T-helper 2 cell treated with Interferon-gamma antibody and Interleukin-4, amounts not matched to agents 5 μg/mL and 100 μg/mL, for 36 hours (primary cell): Measurements from ENCODE around the gene ZNF823.
"Not testable (repeated sequence)": the region's sequence is repeated elsewhere in the genome, so short reads cannot be mapped to it uniquely, and the experiment has no call there.

Source experiments
- DNase-seq: peaks from one replicate; pipeline ENCODE4 v3.0.0; 2021; ENCODE audit warnings: low spot score
- H3K27ac Mint-ChIP-seq: one replicate; pipeline ENCODE4 v1.8.0; 2021; ENCODE audit warnings: mild to moderate bottlenecking, mixed read lengths
- H3K27me3 Mint-ChIP-seq: one replicate; pipeline ENCODE4 v1.8.0; 2021; ENCODE audit warnings: low read depth, mixed read lengths
- H3K36me3 Mint-ChIP-seq: one replicate; pipeline ENCODE4 v1.8.0; 2021; ENCODE audit warnings: low read depth, mixed read lengths
- H3K4me1 Mint-ChIP-seq: one replicate; pipeline ENCODE4 v1.8.0; 2021; ENCODE audit warnings: low read depth, mixed read lengths
- H3K4me3 Mint-ChIP-seq: one replicate; pipeline ENCODE4 v1.8.0; 2022; ENCODE audit warnings: mild to moderate bottlenecking, moderate library complexity, mixed read lengths
- H3K9me3 Mint-ChIP-seq: one replicate; pipeline ENCODE4 v1.8.0; 2021; ENCODE audit warnings: mixed read lengths

ZNF823 gene

DNA sequence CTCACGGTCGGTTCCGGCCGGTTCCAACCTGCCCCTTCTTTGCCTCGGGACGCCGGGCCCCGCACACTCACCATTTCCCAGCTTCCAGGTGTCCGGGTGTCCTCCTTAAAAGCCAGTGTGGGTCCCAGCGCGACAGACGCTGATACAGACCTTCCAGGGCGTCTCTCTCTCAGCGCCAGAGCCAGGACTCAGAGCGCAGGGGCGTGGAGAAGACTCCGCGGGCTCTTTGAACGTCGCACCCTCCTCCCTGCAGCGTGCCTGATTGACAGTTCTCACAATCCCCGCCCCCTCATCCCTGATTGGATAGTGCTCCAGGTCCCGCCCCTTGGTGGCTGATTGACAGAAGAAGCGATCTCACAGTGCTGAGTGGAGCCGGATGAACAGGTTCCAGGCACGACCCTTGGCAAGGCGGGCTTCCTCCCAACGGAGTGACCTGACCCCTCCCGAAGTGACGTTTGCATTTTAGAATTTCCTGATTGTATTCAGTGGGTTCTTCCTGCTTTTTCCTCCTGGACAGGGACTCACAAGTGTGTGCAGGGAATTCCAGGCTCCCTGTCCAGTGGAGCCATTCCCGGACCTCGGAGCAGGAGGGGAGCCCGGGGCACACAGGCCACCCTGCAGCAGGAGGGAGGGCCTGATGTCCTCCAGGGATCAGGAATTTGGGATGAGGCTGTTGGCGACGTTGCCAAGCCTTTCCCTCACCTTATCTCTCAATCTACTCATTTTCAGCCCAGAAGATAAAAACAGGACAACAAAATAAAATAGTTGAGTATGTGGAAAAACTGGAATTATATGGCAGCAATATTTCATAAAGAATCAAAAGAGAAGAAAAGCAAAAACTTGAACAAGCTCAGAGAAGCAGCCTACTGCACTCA is at the start of gene ZNF823:
TSS of gene ZNF823 (minus strand) at position 201 of the 875 bp plus-strand sequence. CDS start at position 74, 127 bp downstream.
- peak; percentile 94 for DNase-seq
- peaks cover 11% of the 10 kb centered on the region for H3K4me1 Mint-ChIP-seq
- H3K36me3 Mint-ChIP-seq = peaks cover 18% of the 10 kb centered on the region
- H3K27me3 Mint-ChIP-seq = peaks cover 4% of the 10 kb centered on the region
- H3K4me3 Mint-ChIP-seq = peak within 1 kb of the TSS; percentile 100
- peaks cover 20% of the 10 kb centered on the region for H3K9me3 Mint-ChIP-seq
- H3K27ac Mint-ChIP-seq = peak within 1 kb of the TSS; percentile 98

DNA sequence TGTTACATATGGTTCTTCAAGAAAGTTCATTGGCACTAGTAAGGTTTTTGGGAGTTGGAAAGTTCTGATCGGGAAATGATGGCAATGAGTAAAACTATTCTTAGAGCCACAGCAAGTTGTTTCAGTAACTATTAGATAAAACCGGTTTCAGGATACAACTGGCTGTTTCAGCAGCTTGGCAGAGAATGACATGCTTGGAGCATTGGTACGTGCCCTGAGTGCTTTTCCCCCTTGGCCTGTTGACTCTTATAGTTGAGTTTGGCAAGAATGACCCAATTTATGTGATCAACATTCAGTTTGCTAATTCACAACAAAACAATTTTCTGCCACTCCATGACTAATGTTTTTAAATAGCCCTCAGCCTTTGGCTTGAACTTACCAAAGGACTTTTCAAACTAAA is 48.8 kb upstream of the ZNF823 start:
- H3K27me3 Mint-ChIP-seq = no peaks in the 10 kb centered on the region
- peaks cover 12% of the 10 kb centered on the region for H3K36me3 Mint-ChIP-seq
- H3K4me3 Mint-ChIP-seq = no peak overlapping the region
- peaks cover 77% of the 10 kb centered on the region for H3K9me3 Mint-ChIP-seq
- DNase-seq = no peak
- no peaks in the 10 kb centered on the region for H3K4me1 Mint-ChIP-seq
- no peak overlapping the region for H3K27ac Mint-ChIP-seq

DNA sequence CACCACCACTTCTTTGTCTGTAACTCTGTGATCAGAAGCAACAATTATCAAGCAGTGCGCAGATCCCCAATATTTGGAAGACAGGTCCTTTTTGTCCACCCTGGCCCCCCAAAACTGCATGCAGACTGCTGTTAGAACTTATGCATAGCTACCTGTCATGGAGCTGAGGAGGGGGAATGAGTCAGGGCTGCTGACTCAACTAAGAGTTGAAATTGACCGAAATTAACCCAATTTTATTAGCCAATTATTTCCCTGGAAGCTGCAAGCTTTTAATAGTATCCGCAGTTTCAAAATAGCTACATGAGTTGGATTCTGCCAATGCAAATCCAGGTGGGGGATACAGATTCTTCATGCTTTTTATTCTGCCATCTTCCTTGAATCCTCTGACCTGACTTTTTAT is 45.6 kb upstream of the ZNF823 start:
- H3K4me1 Mint-ChIP-seq = no peaks in the 10 kb centered on the region
- H3K36me3 Mint-ChIP-seq = peaks cover 33% of the 10 kb centered on the region
- no peak for DNase-seq

DNA sequence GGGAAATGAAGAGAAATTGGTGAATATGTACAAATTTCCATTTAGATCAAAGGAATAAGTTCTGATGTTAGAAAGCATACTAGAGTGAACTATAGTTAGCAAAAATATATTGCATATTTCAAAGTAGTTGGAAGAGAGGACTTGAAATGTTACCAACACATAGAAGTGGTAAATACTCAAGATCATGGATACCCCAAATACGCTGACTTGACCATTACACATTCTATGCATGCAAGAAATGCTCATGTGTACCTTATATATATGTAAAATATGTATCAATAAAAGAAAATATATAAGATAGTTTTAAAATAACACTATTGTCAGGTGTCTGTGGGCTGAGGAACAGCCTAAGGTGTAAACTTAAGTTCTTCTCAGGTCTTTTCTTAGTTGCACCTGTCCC is 45.0 kb upstream of the ZNF823 start:
- Mint-ChIP-seq H3K4me1 (no peaks in the 10 kb centered on the region), H3K4me3 (no peak overlapping the region), H3K9me3 (peaks cover 75% of the 10 kb centered on the region), H3K36me3 (peaks cover 39% of the 10 kb centered on the region), H3K27ac (no peak overlapping the region), H3K27me3 (no peaks in the 10 kb centered on the region)
- no peak for DNase-seq

More for the DNA sequence above, 45.6 kb upstream of the ZNF823 start:
- Mint-ChIP-seq H3K27ac (no peak overlapping the region), H3K27me3 (no peaks in the 10 kb centered on the region), H3K9me3 (peaks cover 77% of the 10 kb centered on the region), H3K4me3 (no peak overlapping the region)

DNA sequence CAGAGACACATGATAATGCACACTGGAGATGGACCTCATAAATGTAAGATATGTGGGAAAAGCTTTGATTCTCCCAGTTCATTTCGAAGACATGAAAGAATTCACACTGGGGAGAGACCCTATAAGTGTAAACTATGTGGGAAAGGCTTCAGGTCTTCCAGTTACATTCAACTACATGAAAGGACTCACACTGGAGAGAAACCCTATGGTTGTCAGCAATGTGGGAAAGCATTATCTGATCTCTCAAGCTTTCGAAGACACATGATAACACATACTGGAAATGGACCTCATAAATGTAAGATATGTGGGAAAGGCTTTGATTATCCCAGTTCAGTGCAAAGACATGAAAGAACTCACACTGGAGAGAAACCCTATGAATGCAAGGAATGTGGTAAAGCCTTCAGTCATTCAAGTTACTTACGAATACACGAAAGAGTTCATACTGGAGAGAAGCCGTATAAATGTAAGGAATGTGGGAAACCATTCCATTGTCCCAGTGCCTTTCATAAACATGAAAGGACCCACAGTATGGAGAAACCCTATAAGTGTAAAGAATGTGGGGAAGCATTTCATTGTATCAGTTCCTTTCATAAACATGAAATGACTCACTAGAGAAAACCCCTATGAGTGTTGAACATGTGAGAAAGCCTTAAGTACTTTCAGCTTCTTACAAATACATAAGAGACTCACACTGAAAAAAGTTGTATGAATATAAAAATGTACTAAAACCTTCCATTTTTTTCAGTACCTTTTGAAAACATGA is 42.7 kb upstream of the ZNF823 start:
- no peak for DNase-seq
- no peaks in the 10 kb centered on the region for H3K27me3 Mint-ChIP-seq
- H3K4me3 Mint-ChIP-seq = no peak overlapping the region
- peaks cover 60% of the 10 kb centered on the region for H3K36me3 Mint-ChIP-seq
- H3K9me3 Mint-ChIP-seq = peaks cover 68% of the 10 kb centered on the region
- H3K4me1 Mint-ChIP-seq = no peaks in the 10 kb centered on the region
- H3K27ac Mint-ChIP-seq = no peak overlapping the region

DNA sequence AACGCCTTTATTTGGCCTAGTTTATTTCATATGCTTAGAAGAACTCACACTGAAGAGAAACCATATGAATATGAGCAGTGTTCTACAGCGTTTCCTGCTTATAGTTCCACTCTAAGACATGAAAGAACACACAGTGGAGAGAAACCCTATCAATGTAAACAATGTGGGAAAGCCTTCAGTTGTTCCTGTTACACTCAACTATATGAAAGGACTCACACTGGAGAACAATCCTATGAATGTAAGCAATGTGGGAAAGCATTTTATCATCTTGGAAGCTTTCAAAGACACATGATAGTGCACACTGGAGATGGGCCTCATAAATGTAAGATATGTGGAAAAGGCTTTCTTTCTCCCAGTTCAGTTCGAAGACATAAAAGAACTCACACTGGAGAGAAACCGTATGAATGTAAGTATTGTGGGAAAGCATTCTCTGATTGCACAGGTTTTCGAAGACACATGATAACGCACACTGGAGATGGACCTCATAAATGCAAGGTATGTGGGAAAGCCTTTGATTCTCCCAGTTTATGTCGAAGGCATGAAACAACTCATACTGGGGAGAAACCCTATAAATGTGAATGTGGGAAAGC is 41.8 kb upstream of the ZNF823 start:
- H3K4me1 Mint-ChIP-seq = no peaks in the 10 kb centered on the region
- H3K4me3 Mint-ChIP-seq = no peak overlapping the region
- H3K9me3 Mint-ChIP-seq = peaks cover 75% of the 10 kb centered on the region
- no peaks in the 10 kb centered on the region for H3K27me3 Mint-ChIP-seq
- no peak for DNase-seq
- peaks cover 67% of the 10 kb centered on the region for H3K36me3 Mint-ChIP-seq
- H3K27ac Mint-ChIP-seq = no peak overlapping the region

DNA sequence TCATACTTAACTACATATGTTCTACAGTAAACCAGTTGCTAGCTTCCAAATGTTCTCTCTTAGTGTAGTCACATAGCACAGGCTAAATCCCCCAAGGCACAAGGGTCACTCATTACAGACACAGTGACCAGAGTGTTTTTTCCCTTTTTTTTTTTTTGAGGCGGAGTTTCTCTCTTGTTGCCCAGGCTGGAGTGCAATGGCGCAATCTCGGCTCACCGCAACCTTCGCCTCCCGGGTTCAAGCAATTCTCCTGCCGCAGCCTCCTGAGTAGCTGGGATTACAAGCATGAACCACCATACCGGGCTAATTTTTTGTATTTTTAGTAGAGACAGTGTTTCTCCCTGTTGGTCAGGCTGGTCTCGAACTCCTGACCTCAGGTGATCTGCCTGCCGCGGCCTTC is 37.9 kb upstream of the ZNF823 start:
- H3K4me1 Mint-ChIP-seq, DNase-seq, H3K27me3 Mint-ChIP-seq, H3K27ac Mint-ChIP-seq, H3K4me3 Mint-ChIP-seq: not testable (repeated sequence)
- H3K9me3 Mint-ChIP-seq = peaks cover 76% of the 10 kb centered on the region
- H3K36me3 Mint-ChIP-seq = peaks cover 73% of the 10 kb centered on the region

DNA sequence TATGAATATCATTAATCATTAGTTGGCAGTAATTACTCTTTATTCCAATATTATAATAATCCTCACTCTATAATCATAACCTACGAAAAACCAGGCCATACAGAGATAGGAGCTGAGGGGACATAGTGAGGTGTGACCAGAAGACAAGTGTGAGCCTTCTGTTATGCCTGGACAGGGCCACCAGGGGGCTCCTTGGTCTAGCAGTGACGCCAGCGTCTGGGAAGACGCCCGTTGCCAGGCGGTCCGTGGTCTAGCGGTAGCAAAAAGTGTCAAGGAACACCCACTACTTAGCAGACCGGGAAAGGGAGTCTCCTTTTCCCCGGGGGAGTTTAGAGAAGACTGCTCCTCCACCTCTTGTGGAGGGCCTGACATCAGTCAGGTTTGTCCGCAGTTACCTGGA is 32.8 kb upstream of the ZNF823 start:
- Mint-ChIP-seq H3K36me3 (peaks cover 50% of the 10 kb centered on the region), H3K9me3 (peaks cover 65% of the 10 kb centered on the region)
- not testable (repeated sequence) for DNase-seq, H3K27me3 Mint-ChIP-seq, H3K4me1 Mint-ChIP-seq, H3K27ac Mint-ChIP-seq, H3K4me3 Mint-ChIP-seq

DNA sequence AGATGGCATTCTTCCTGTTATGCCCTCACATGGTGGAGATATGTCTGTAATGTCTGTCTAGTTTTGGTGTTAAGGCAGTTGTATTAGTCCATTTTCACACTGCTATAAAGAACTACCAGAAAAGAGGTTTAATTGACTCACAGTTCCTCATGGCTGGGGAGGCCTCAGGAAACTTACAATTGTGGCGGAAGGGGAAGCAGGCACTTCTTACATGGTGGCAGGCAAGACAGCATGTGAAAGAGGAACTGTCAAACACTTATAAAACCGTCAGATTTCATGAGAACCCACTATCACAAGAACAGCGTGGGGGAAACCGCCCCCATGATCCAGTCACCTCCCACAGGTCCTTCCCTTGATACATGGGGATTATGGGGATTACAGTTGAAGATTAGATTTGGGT is 31.2 kb upstream of the ZNF823 start:
- Mint-ChIP-seq H3K9me3 (peaks cover 58% of the 10 kb centered on the region), H3K4me3 (no peak overlapping the region), H3K27ac (no peak overlapping the region), H3K36me3 (peaks cover 44% of the 10 kb centered on the region), H3K4me1 (peaks cover 7% of the 10 kb centered on the region), H3K27me3 (peaks cover 1% of the 10 kb centered on the region)
- DNase-seq = no peak

DNA sequence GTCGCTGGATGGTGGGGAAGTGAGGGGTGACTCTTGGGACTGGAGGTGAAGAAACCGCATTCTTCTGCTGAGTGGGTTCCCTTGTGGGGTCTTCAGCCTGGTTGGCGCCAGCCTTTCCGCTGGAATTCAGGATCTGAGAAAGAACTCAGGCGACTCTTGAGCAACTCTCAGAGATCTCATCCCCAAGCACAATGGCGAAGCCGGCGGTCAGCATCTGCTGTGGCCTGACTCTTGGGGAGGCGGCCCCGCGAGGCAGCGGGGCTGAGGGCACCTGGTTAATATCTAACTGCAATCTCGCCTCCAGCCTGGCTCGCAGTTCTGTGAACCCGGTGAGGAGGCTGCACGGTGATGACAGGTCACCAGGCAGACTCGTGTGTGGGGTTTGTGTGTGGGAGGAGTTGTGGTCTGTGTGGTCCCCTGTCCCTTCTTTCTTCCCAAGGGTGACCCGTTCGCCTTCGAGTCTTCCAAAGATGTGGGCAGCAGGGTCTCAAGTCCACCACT is 28.9 kb upstream of the ZNF823 start:
- Mint-ChIP-seq H3K36me3 (peaks cover 33% of the 10 kb centered on the region), H3K27ac (peak overlapping the region; percentile 79), H3K4me3 (peak overlapping the region; percentile 96), H3K27me3 (peaks cover 5% of the 10 kb centered on the region), H3K9me3 (peaks cover 52% of the 10 kb centered on the region), H3K4me1 (peaks cover 7% of the 10 kb centered on the region)
- peak; percentile 17 for DNase-seq

DNA sequence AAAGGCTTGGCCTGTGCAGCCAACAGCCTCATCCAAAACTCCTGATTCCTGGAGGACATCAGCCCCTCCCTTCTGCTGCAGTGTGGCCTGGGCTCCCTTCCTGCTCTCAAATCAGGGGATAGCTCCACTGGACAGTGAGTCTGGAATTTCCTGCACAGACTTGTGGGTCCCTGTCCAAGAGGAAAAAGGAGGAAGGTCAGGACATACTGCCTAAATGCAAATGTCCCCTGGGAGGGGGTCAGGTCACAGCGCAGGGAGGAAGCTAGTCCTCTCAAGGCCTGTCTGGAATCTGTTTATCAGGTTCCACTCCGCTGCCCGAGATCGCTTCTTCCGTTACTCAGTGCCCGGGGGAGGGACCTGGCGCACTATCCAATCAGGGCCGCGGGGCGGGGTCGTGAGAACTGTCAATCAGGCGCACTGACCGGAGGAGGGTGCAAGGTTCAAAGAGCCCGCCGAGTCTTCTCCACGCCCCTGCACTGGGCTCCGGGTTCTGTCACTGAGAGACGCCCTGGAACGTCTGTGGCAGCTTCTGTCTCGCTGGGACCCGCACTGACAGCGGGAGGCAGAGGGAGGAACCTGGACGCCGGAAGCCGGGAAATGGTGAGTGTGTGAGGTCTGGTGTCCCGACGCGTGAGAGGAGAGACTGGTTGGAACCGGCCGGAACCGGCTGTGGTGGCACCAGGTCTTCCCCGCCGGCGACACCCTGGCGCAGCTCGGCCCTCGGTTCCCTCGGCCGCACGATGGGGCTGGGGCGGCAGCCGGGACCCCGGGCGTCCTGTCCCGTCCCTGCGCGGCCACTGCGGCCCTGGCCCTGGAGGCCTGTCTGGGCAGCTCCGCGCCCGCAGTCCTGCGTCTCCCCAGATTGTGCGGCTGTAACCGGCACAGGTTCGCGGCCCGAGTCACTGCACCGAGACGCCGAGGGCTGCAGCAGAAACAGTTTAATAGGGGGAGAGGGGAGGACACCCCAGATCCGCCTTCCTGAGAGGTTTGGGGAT is 28.1 kb upstream of the ZNF823 start, which contains the start of gene ZNF441:
TSS of gene ZNF441 (plus strand) at position 404 of the 995 bp plus-strand sequence. CDS start at position 598, 194 bp downstream.
- peaks cover 7% of the 10 kb centered on the region for H3K4me1 Mint-ChIP-seq
- DNase-seq = peak; percentile 91
- peak within 1 kb of the TSS; percentile 96 for H3K4me3 Mint-ChIP-seq
- H3K27me3 Mint-ChIP-seq = peaks cover 5% of the 10 kb centered on the region
- peak within 1 kb of the TSS; percentile 97 for H3K27ac Mint-ChIP-seq
- H3K9me3 Mint-ChIP-seq = peaks cover 54% of the 10 kb centered on the region
- peaks cover 28% of the 10 kb centered on the region for H3K36me3 Mint-ChIP-seq

DNA sequence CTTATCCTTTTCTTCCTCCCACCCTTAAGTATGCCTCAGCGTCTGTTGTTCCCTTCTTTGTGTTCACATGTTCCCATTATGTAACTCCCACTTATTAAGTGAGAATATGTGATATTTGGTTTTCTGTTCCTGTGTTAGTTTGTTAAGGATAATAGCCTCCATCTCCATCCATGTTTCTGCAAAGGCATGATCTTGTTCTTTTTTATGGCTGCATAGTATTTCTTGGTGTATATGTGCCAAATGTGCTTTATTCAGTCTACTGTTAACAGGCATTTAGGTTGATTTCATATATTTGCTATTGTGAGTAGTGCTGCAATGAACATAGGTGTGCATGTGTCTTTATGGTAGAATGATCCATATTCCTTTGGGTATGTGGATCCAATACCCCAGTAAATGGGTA is 24.9 kb upstream of the ZNF823 start:
- Mint-ChIP-seq H3K27me3 (peaks cover 5% of the 10 kb centered on the region), H3K36me3 (peaks cover 10% of the 10 kb centered on the region), H3K4me3 (no peak overlapping the region), H3K4me1 (peaks cover 7% of the 10 kb centered on the region), H3K27ac (no peak overlapping the region), H3K9me3 (peaks cover 38% of the 10 kb centered on the region)
- no peak for DNase-seq

DNA sequence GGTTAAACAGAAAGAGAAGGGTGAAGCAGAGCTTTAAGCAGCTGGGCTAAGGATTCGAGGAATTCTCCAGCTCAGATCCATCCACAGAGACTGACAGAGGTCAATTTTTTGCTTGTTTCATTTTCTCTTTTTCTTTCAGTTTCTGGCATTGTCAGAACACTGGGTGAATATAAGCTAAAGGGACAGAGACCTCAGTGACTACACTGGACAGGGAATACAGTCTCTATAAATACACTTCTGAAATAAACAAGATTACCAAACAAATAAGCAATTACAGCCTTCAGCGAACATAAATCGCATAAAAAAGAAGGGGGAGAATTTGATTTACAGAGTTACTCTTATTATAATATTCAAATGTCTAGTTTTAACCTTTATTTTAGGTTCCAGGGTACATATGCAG is 24.4 kb upstream of the ZNF823 start:
- no peak for DNase-seq
- H3K4me3 Mint-ChIP-seq = no peak overlapping the region
- H3K27ac Mint-ChIP-seq = no peak overlapping the region
- peaks cover 5% of the 10 kb centered on the region for H3K4me1 Mint-ChIP-seq
- peaks cover 7% of the 10 kb centered on the region for H3K36me3 Mint-ChIP-seq
- H3K9me3 Mint-ChIP-seq = peaks cover 35% of the 10 kb centered on the region
- H3K27me3 Mint-ChIP-seq = peaks cover 5% of the 10 kb centered on the region
